Central memory CD4-positive, alpha-beta T cell (primary cell): ENCODE results near the gene TRABD2B.
"Not testable (repeated sequence)": the region's sequence is repeated elsewhere in the genome, so short reads cannot be mapped to it uniquely, and the experiment has no call there.

Experiments used
- DNase-seq: peaks from one replicate; pipeline ENCODE4 v3.0.0; 2022

The TRABD2B gene

GRCh38 chr1:47963568-47964358 lies 33.4 kb downstream of the TRABD2B start:
- no peak for DNase-seq

GRCh38 chr1:47962750-47963492 lies 34.3 kb downstream of the TRABD2B start:
- no peak for DNase-seq

- DNase-seq = not testable (repeated sequence)
Measured at GRCh38 chr1:47961835-47962234, 35.4 kb downstream of the TRABD2B start.

GRCh38 chr1:47956491-47956890 lies 40.7 kb downstream of the TRABD2B start:
- DNase-seq = not testable (repeated sequence)

- DNase-seq = no peak
Measured at GRCh38 chr1:47953661-47954060, 43.5 kb downstream of the TRABD2B start.

- no peak for DNase-seq
Measured at GRCh38 chr1:47951545-47952235, 45.5 kb downstream of the TRABD2B start.

- DNase-seq = no peak
Measured at GRCh38 chr1:47951026-47951425, 46.2 kb downstream of the TRABD2B start.

- DNase-seq = no peak
Measured at GRCh38 chr1:47950471-47950870, 46.7 kb downstream of the TRABD2B start.

GRCh38 chr1:47948126-47948525 lies 49.1 kb downstream of the TRABD2B start:
- DNase-seq = no peak

- no peak for DNase-seq
Measured at GRCh38 chr1:47947531-47947930, 49.7 kb downstream of the TRABD2B start.

- no peak for DNase-seq
Measured at GRCh38 chr1:47944561-47944960, 52.6 kb downstream of the TRABD2B start.

- DNase-seq = no peak
Measured at GRCh38 chr1:47942240-47942629, 55.0 kb downstream of the TRABD2B start.

- DNase-seq = no peak
Measured at GRCh38 chr1:47941609-47942239, 55.5 kb downstream of the TRABD2B start.

GRCh38 chr1:47940779-47941178 lies 56.4 kb downstream of the TRABD2B start:
- no peak for DNase-seq

GRCh38 chr1:47940326-47940725 lies 56.9 kb downstream of the TRABD2B start:
- no peak for DNase-seq

GRCh38 chr1:47938520-47938919 lies 58.7 kb downstream of the TRABD2B start:
- DNase-seq = no peak

GRCh38 chr1:47937586-47938254 lies 59.5 kb downstream of the TRABD2B start:
- DNase-seq = no peak

GRCh38 chr1:47936916-47937551 lies 60.2 kb downstream of the TRABD2B start:
- DNase-seq = no peak

- no peak for DNase-seq
Measured at GRCh38 chr1:47935856-47936255, 61.3 kb downstream of the TRABD2B start.

- DNase-seq = no peak
Measured at GRCh38 chr1:47935163-47935562, 62.0 kb downstream of the TRABD2B start.

GRCh38 chr1:47934243-47934805 lies 62.9 kb downstream of the TRABD2B start:
- DNase-seq = no peak

- no peak for DNase-seq
Measured at GRCh38 chr1:47932743-47933142, 64.4 kb downstream of the TRABD2B start.
